GM10847 (cell line): ENCODE results near the gene MDH1B.

Source experiments
- POLR2A ChIP-seq: IDR thresholded peaks from 2 replicates; pipeline ENCODE4 v1.6.1; 2011; ENCODE audit not compliant: insufficient read length; ENCODE audit errors: extremely low read depth

Gene MDH1B

GRCh38 chr2:206716623-206717022, 48.5 kb downstream of the MDH1B start:
- TF ChIP-seq POLR2A: no peak

- TF ChIP-seq POLR2A: no peak
Measured at GRCh38 chr2:206713746-206714145, 51.4 kb downstream of the MDH1B start.

- TF ChIP-seq POLR2A: no peak
Measured at GRCh38 chr2:206708286-206708685, 56.8 kb downstream of the MDH1B start.

- no peak for TF ChIP-seq POLR2A
Measured at GRCh38 chr2:206707164-206707701, 57.9 kb downstream of the MDH1B start.

- TF ChIP-seq POLR2A: no peak
Measured at GRCh38 chr2:206701952-206702605, 63.0 kb downstream of the MDH1B start.

GRCh38 chr2:206700156-206700555, 65.0 kb downstream of the MDH1B start:
- no peak for TF ChIP-seq POLR2A

GRCh38 chr2:206698811-206699210, 66.3 kb downstream of the MDH1B start:
- TF ChIP-seq POLR2A: no peak

GRCh38 chr2:206696910-206697309, 68.2 kb downstream of the MDH1B start:
- no peak for TF ChIP-seq POLR2A

- TF ChIP-seq POLR2A: no peak
Measured at GRCh38 chr2:206693399-206694137, 71.6 kb downstream of the MDH1B start.

- TF ChIP-seq POLR2A: no peak
Measured at GRCh38 chr2:206692971-206693370, 72.2 kb downstream of the MDH1B start.

GRCh38 chr2:206688990-206689389, 76.1 kb downstream of the MDH1B start:
- no peak for TF ChIP-seq POLR2A

- TF ChIP-seq POLR2A: no peak
Measured at GRCh38 chr2:206688453-206688852, 76.7 kb downstream of the MDH1B start.
